ENCODE measurements around the gene MBIP.

MBIP gene

DNA sequence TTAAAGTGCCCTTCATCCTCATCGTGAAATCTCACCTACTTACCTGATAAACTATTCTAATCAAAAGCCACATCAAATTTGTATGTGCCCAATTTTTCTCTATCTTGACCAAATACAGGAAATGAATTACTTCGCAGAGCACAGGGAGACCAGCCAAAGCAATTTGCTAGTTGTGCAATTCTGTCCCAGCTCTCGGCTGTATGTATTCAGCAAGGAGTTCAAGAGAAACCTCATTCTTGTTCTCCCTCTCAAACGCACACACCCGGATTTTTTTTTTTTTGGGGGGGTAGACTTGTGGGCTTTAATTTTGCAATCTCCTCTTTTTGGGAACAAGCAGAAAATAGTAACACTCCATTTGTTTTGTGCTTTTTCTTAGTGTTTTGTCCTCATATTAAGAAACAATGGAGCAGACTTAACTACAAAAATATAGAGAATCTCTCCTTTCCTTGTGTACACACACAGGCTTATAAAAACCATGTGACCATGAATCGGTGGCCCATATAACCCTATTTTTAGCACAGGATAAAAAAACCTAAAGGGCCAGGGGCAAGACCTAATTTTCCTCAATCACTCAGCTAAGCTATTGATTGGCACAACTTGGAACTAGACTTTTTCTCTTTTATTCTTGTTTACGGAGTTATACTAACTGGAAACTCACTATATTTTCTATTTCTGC lies 64.2 kb downstream of the MBIP start:
- CTCF ChIA-PET, result no interaction called here
- TF ChIP-seq ZNF37A (tag by site-specific recombination; IDR thresholded peaks at IDR 0.05) (no peak), ZNF843 (tag by site-specific recombination; IDR thresholded peaks at IDR 0.05) (no peak), ZNF776 (tag by site-specific recombination; IDR thresholded peaks at IDR 0.05; ENCODE audit: borderline replicate concordance) (no peak)
- TF ChIP-seq, protein P1, sequence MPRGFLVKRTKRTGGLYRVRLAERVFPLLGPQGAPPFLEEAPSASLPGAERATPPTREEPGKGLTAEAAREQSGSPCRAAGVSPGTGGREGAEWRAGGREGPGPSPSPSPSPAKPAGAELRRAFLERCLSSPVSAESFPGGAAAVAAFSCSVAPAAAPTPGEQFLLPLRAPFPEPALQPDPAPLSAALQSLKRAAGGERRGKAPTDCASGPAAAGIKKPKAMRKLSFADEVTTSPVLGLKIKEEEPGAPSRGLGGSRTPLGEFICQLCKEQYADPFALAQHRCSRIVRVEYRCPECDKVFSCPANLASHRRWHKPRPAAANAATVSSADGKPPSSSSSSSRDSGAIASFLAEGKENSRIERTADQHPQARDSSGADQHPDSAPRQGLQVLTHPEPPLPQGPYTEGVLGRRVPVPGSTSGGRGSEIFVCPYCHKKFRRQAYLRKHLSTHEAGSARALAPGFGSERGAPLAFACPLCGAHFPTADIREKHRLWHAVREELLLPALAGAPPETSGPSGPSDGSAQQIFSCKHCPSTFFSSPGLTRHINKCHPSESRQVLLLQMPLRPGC (tag by site-specific recombination; IDR thresholded peaks at IDR 0.05), result no peak
- TF ChIP-seq, protein P2, sequence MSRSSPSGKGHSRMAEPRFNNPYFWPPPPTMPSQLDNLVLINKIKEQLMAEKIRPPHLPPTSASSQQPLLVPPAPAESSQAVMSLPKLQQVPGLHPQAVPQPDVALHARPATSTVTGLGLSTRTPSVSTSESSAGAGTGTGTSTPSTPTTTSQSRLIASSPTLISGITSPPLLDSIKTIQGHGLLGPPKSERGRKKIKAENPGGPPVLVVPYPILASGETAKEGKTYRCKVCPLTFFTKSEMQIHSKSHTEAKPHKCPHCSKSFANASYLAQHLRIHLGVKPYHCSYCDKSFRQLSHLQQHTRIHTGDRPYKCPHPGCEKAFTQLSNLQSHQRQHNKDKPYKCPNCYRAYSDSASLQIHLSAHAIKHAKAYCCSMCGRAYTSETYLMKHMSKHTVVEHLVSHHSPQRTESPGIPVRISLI (tag by site-specific recombination; IDR thresholded peaks at IDR 0.05), result 0 out of 2 replicates have a peak, but pooled peaks have one; percentile 14
- TF ChIP-seq, protein P3, sequence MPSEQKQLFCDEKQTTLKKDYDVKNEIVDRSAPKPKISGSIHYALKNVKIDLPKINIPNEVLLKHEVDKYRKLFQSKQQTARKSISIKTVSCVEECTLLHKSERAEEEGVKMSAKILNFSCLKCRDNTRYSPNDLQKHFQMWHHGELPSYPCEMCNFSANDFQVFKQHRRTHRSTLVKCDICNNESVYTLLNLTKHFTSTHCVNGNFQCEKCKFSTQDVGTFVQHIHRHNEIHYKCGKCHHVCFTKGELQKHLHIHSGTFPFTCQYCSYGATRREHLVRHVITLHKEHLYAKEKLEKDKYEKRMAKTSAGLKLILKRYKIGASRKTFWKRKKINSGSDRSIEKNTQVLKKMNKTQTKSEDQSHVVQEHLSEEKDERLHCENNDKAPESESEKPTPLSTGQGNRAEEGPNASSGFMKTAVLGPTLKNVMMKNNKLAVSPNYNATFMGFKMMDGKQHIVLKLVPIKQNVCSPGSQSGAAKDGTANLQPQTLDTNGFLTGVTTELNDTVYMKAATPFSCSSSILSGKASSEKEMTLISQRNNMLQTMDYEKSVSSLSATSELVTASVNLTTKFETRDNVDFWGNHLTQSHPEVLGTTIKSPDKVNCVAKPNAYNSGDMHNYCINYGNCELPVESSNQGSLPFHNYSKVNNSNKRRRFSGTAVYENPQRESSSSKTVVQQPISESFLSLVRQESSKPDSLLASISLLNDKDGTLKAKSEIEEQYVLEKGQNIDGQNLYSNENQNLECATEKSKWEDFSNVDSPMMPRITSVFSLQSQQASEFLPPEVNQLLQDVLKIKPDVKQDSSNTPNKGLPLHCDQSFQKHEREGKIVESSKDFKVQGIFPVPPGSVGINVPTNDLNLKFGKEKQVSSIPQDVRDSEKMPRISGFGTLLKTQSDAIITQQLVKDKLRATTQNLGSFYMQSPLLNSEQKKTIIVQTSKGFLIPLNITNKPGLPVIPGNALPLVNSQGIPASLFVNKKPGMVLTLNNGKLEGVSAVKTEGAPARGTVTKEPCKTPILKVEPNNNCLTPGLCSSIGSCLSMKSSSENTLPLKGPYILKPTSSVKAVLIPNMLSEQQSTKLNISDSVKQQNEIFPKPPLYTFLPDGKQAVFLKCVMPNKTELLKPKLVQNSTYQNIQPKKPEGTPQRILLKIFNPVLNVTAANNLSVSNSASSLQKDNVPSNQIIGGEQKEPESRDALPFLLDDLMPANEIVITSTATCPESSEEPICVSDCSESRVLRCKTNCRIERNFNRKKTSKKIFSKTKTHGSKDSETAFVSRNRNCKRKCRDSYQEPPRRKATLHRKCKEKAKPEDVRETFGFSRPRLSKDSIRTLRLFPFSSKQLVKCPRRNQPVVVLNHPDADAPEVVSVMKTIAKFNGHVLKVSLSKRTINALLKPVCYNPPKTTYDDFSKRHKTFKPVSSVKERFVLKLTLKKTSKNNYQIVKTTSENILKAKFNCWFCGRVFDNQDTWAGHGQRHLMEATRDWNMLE (tag by site-specific recombination; conservative IDR thresholded peaks at IDR 0.05; ENCODE audit: low read depth), result no peak
- TF ChIP-seq, protein P4, sequence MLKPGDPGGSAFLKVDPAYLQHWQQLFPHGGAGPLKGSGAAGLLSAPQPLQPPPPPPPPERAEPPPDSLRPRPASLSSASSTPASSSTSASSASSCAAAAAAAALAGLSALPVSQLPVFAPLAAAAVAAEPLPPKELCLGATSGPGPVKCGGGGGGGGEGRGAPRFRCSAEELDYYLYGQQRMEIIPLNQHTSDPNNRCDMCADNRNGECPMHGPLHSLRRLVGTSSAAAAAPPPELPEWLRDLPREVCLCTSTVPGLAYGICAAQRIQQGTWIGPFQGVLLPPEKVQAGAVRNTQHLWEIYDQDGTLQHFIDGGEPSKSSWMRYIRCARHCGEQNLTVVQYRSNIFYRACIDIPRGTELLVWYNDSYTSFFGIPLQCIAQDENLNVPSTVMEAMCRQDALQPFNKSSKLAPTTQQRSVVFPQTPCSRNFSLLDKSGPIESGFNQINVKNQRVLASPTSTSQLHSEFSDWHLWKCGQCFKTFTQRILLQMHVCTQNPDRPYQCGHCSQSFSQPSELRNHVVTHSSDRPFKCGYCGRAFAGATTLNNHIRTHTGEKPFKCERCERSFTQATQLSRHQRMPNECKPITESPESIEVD (tag by site-specific recombination; IDR thresholded peaks at IDR 0.05), result 0 out of 2 replicates have a peak, but pooled peaks have one; percentile 9
- POLR2A ChIA-PET, result no interaction called here

DNA sequence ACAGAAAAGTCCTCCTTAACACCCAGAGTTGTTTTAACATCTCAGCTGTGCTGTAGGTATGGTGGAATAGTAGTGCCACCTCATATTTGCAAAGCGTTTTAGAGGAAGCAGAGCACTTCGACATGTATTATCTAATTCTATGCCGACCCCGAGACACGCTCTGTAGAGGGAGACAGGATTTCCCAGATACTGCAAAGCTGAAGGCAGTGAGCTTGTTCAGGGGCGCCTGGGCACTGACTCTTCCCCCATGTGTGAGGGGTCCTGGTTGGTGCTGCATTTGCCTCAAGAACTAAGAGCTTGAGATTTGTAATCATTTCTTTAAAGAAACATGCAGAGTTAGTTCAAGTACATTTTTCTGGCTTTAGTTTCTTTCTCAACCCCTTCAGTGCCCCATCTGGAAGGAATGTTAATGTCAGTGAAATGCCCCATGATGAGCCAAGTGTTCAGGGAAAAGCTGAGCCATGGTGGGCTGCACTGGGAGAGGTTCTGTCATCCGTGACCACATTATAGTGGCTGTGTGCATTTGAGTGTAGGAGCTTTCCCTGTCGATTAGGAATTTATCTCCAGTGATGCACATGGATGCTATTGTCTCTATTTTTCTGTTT lies 66.3 kb downstream of the MBIP start:
- H3K27ac ChIP-seq (ENCODE audit: extremely low read depth, low read depth, low read length), result no peak overlapping the region
- TF ChIP-seq ZNF639 (tag by site-specific recombination; IDR thresholded peaks at IDR 0.05) (no peak), ZBTB20 (tag by site-specific recombination; IDR thresholded peaks at IDR 0.05) (peak; percentile 35; the same call in 1 of the 2 replicates)
- POLR2A ChIA-PET, result no interaction called here
- no peaks in the 10 kb centered on the region for H3K36me3 ChIP-seq (ENCODE audit: control insufficient read depth in 2 of 2, insufficient read depth in 1 of 2, low read length in 2 of 2)
- CTCF ChIA-PET, result no interaction called here
- H3K9me3 ChIP-seq (ENCODE audit: control insufficient read depth, insufficient read depth, low read depth, low read length), result no peaks in the 10 kb centered on the region; the same call in 1 of the 2 replicates
- H3K4me3 ChIP-seq (ENCODE audit: low read depth, low read length), result no peak overlapping the region
- H3K4me1 ChIP-seq (ENCODE audit: control insufficient read depth, insufficient read depth, low read length), result no peaks in the 10 kb centered on the region; the same call in 1 of the 2 replicates

More for the DNA sequence above, 64.2 kb downstream of the MBIP start:
- Histone ChIP-seq H3K4me3 (ENCODE audit: low read depth, low read length) (no peak overlapping the region), H3K27ac (ENCODE audit: extremely low read depth, low read depth, low read length) (no peak overlapping the region), H3K36me3 (ENCODE audit: control insufficient read depth in 2 of 2, insufficient read depth in 1 of 2, low read length in 2 of 2) (no peaks in the 10 kb centered on the region), H3K9me3 (ENCODE audit: control insufficient read depth, insufficient read depth, low read depth, low read length) (no peaks in the 10 kb centered on the region), H3K4me1 (ENCODE audit: control insufficient read depth, insufficient read depth, low read length) (no peaks in the 10 kb centered on the region; the same call in 1 of the 2 replicates)
